ENCODE data around the gene PBOV1. TPM values are rescaled to one million over a fixed set of nuclear protein-coding genes. Genes with fewer than 3 reads are reported as not detected.

Gene PBOV1
- total and polyA plus RNA-seq, 9 donors: not detected

- Histone ChIP-seq H3K27ac (no peak overlapping the region), H3K4me1 (ENCODE audit: insufficient read depth) (no peaks in the 10 kb centered on the region), H3K4me3 (no peak overlapping the region), H3K27me3 (no peaks in the 10 kb centered on the region), H3K9me3 (no peaks in the 10 kb centered on the region), H3K36me3 (no peaks in the 10 kb centered on the region)
- DNase-seq: no peak
- no peak for TF ChIP-seq CTCF (IDR thresholded peaks at IDR 0.05)
- TF ChIP-seq POLR2A (IDR thresholded peaks at IDR 0.05): no peak
- no peak for TF ChIP-seq EP300 (IDR thresholded peaks at IDR 0.05)
- intact Hi-C loops (cut with DNase I): no loop called here
- WGBS, 3 donors: 91 to 95% (median 93%) methylated on average over 7 of the region's 7 CpGs
These were observed 20.7 kb downstream of the PBOV1 start for GRCh38 chr6:138197570-138197969.

- H3K9me3 ChIP-seq: no peaks in the 10 kb centered on the region
- H3K27me3 ChIP-seq: no peaks in the 10 kb centered on the region
- intact Hi-C loops (cut with DNase I): no loop called here
- no peak for DNase-seq
- TF ChIP-seq CTCF (IDR thresholded peaks at IDR 0.05) (no peak), POLR2A (IDR thresholded peaks at IDR 0.05) (no peak), EP300 (IDR thresholded peaks at IDR 0.05) (no peak)
- 86 to 94% (median 91%) methylated on average over 3 of the region's 3 CpGs for WGBS, 3 donors
- no peaks in the 10 kb centered on the region for H3K4me1 ChIP-seq (ENCODE audit: insufficient read depth)
- H3K4me3 ChIP-seq: no peak overlapping the region
- H3K27ac ChIP-seq: no peak overlapping the region
- H3K36me3 ChIP-seq: no peaks in the 10 kb centered on the region
These were observed 22.1 kb downstream of the PBOV1 start for GRCh38 chr6:138196122-138196738.

- H3K9me3 ChIP-seq: no peaks in the 10 kb centered on the region
- WGBS, 3 donors: 59 to 74% (median 70%) methylated on average over 4 of the region's 4 CpGs
- DNase-seq: no peak
- TF ChIP-seq EP300 (IDR thresholded peaks at IDR 0.05) (no peak), POLR2A (IDR thresholded peaks at IDR 0.05) (no peak), CTCF (IDR thresholded peaks at IDR 0.05) (no peak)
- intact Hi-C loops (cut with DNase I): loop anchor here in 1 of 4 donors (5.0 kb wide), 1 partner anchor 83 kb away; no protein-coding TSS in a partner anchor
- no peak overlapping the region for H3K4me3 ChIP-seq
- no peaks in the 10 kb centered on the region for H3K27me3 ChIP-seq
- no peaks in the 10 kb centered on the region for H3K4me1 ChIP-seq (ENCODE audit: insufficient read depth)
- no peaks in the 10 kb centered on the region for H3K36me3 ChIP-seq
- H3K27ac ChIP-seq: no peak overlapping the region
These were observed 24.0 kb downstream of the PBOV1 start for GRCh38 chr6:138194287-138194686.

GRCh38 chr6:138188278-138188941 is 29.9 kb downstream of the PBOV1 start:
- Histone ChIP-seq H3K9me3 (no peaks in the 10 kb centered on the region), H3K36me3 (no peaks in the 10 kb centered on the region), H3K4me1 (ENCODE audit: insufficient read depth) (no peaks in the 10 kb centered on the region), H3K4me3 (no peak overlapping the region), H3K27me3 (no peaks in the 10 kb centered on the region), H3K27ac (no peak overlapping the region)
- WGBS, 3 donors: 36 to 47% (median 43%) methylated on average over 5 of the region's 5 CpGs
- no peak for DNase-seq
- intact Hi-C loops (cut with DNase I): no loop called here
- TF ChIP-seq EP300 (IDR thresholded peaks at IDR 0.05) (no peak), CTCF (IDR thresholded peaks at IDR 0.05) (no peak), POLR2A (IDR thresholded peaks at IDR 0.05) (no peak)
